Gastroesophageal sphincter (tissue), 4 donors: ENCODE measurements around the gene TNN. TPM values are rescaled to one million over a fixed set of nuclear protein-coding genes. Genes with fewer than 3 reads are reported as not detected.
A peak's percentile ranks its signal among the peaks of the same experiment; 100 is the strongest.

Source experiments
- ATAC-seq: fragments of 150-250 bp; one replicate; pipeline ENCODE4 v1.9.1; 2016; ENCODE audit warnings: mild to moderate bottlenecking, moderate library complexity
- H3K27ac ChIP-seq, 4 donors: fragments of 200-600 bp; sonication (generic) in 3 of 4; 1 replicate in 3 of 4; 2 replicates in 1 of 4; pipeline ENCODE4 v1.5.1; 2016 to 2019
- H3K27me3 ChIP-seq: fragments of 200-600 bp; sonication (generic); one replicate; pipeline ENCODE4 v1.5.1; 2019
- H3K36me3 ChIP-seq, 2 donors: fragments of 200-600 bp; sonication (generic); one replicate each; pipeline ENCODE4 v1.5.1; 2019; ENCODE audit warnings: control low read depth in 1 of 2
- H3K4me1 ChIP-seq, 3 donors: fragments of 200-600 bp; sonication (generic); 1 replicate in 2 of 3; 2 replicates in 1 of 3; pipeline ENCODE4 v1.5.1; 2016 to 2019; ENCODE audit warnings: control low read depth in 2 of 3
- H3K4me3 ChIP-seq, 2 donors: fragments of 200-600 bp; sonication (generic); one replicate each; pipeline ENCODE4 v1.5.1; 2019; ENCODE audit warnings: mild to moderate bottlenecking in 1 of 2, moderate library complexity in 1 of 2
- H3K9me3 ChIP-seq, 3 donors: fragments of 200-600 bp; sonication (generic); one replicate each; pipeline ENCODE4 v1.5.1; 2017 to 2019; ENCODE audit warnings: control low read depth in 2 of 3
- CTCF ChIP-seq, 4 experiments: fragments of 200-600 bp in 2 of 4; fragments of 450-650 bp in 2 of 4; sonication (generic) in 1 of 4; IDR thresholded peaks; one replicate each; pipeline ENCODE4 v1.5.1; 2017 to 2019; ENCODE audit warnings: antibody characterized with exemption in 4 of 4, mild to moderate bottlenecking in 2 of 4, moderate library complexity in 2 of 4
- EP300 ChIP-seq: sonication (generic); formaldehyde crosslinking; IDR thresholded peaks from one replicate; pipeline ENCODE4 v1.6.1; 2017; ENCODE audit warnings: antibody characterized with exemption, mild to moderate bottlenecking
- POLR2A ChIP-seq, 2 donors: fragments of 450-650 bp; IDR thresholded peaks; one replicate each; pipeline ENCODE4 v1.6.1; 2017; ENCODE audit warnings: antibody characterized with exemption in 2 of 2, mild to moderate bottlenecking in 2 of 2, moderate library complexity in 1 of 2
- POLR2AphosphoS5 ChIP-seq: sonication (generic); formaldehyde crosslinking; IDR thresholded peaks from one replicate; pipeline ENCODE4 v1.6.1; 2017; ENCODE audit warnings: antibody characterized with exemption
- WGBS, 2 donors: methylation state at CpG; one replicate each; pipeline ENCODE4 v1.1.5; 2018; ENCODE audit warnings: low coverage in 1 of 2; 5-methylcytosine and 5-hydroxymethylcytosine counted together
- total RNA-seq, 4 donors: library from RNA; depleted of rRNA; stranded (reverse); fragments of >200 nt; gene quantifications; one replicate each; pipeline ENCODE4 v1.1.0, GENCODE V29; 2016

TNN gene
- total RNA-seq, 4 donors from 2014 or later = 0.23 to 0.92 (median 0.47) TPM; not detected in 1

- no peaks in the 10 kb centered on the region for H3K9me3 ChIP-seq
- WGBS, 2 donors = 94% methylated on average over 2 of the region's 2 CpGs; no CpG with 5 or more reads in 1 of the 2 donors
- no peak overlapping the region for H3K4me3 ChIP-seq
- ATAC-seq = no peak
- peaks cover 0 to 41% (median 5%) of the 10 kb centered on the region in 3 donors for H3K4me1 ChIP-seq
- TF ChIP-seq CTCF (IDR thresholded peaks at IDR 0.05) (no peak), POLR2A (IDR thresholded peaks at IDR 0.05) (no peak), EP300 (no peak), POLR2AphosphoS5 (no peak)
- peaks cover 0 to 33% of the 10 kb centered on the region in 2 donors for H3K36me3 ChIP-seq
- H3K27ac ChIP-seq = no peak overlapping the region
- H3K27me3 ChIP-seq = no peaks in the 10 kb centered on the region
Measured at GRCh38 chr1:175179837-175180590, 112.4 kb downstream of the TNN start.

GRCh38 chr1:175182201-175182746, 114.6 kb downstream of the TNN start:
- Histone ChIP-seq H3K36me3 (peaks cover 0 to 23% of the 10 kb centered on the region in 2 donors), H3K4me1 (peaks cover 0 to 60% (median 8%) of the 10 kb centered on the region in 3 donors), H3K27me3 (no peaks in the 10 kb centered on the region), H3K27ac (no peak overlapping the region), H3K9me3 (no peaks in the 10 kb centered on the region), H3K4me3 (no peak overlapping the region)
- TF ChIP-seq POLR2A (IDR thresholded peaks at IDR 0.05) = no peak
- TF ChIP-seq POLR2AphosphoS5 = no peak
- no peak for TF ChIP-seq EP300
- no peak for TF ChIP-seq CTCF (IDR thresholded peaks at IDR 0.05)
- WGBS, 2 donors = 40 to 67% methylated on average over 1 to 2 of the region's 4 CpGs
- ATAC-seq = no peak

DNA sequence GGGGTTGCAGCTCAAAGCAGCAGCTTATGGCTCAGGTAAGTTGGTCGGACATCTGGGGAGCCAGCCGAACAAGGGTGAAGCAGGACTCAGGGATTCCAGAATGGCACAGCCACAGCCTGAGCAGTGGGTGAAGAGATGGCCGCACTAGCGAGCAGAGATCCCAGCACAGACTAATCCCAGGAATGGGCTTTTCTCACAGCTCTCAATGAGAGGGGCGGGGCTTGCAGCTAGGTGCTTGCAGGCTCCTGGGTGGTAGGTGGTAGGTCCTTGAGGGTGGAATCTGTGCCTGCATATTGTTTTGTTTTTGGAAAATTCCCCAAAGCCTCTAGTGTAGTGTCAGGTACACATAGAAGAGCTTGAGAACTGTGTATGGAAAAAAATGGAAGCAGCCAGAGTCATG, 116.0 kb downstream of the TNN start:
- peaks cover 0 to 67% (median 8%) of the 10 kb centered on the region in 3 donors for H3K4me1 ChIP-seq
- no CpG with 5 or more reads among the region's 5 CpGs for WGBS, 2 donors
- no peaks in the 10 kb centered on the region for H3K9me3 ChIP-seq
- H3K27ac ChIP-seq = no peak overlapping the region
- peaks cover 0 to 16% of the 10 kb centered on the region in 2 donors for H3K36me3 ChIP-seq
- no peak overlapping the region for H3K4me3 ChIP-seq
- ATAC-seq = no peak
- TF ChIP-seq CTCF (IDR thresholded peaks at IDR 0.05) = no peak
- TF ChIP-seq POLR2AphosphoS5 = no peak
- TF ChIP-seq EP300 = no peak
- no peak for TF ChIP-seq POLR2A (IDR thresholded peaks at IDR 0.05)
- no peaks in the 10 kb centered on the region for H3K27me3 ChIP-seq

DNA sequence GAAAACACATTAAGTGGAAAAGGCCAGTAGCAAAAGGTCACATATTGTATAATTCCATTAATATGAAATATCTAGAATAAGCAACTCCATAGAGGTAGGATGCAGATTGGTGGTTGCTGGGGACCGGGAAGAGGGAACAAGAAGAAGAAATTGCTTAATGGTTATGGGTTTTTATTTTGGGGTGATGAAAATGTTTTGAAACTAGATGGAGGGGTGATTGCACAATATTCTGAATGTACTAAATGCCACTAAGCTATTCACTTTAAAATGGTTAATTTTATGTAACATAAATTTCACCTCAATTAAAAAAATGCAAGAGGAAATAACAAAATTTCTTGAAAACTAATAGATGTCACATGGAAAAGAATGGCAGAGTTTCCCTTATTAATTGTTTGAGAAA, 118.3 kb downstream of the TNN start:
- H3K27me3 ChIP-seq = no peaks in the 10 kb centered on the region
- no peak for ATAC-seq
- 88 to 100% methylated on average over 1 of the region's 1 CpG for WGBS, 2 donors
- H3K4me1 ChIP-seq = peaks cover 0 to 83% (median 3%) of the 10 kb centered on the region in 3 donors
- TF ChIP-seq EP300 (no peak), POLR2A (IDR thresholded peaks at IDR 0.05) (no peak)
- peaks cover 0 to 16% of the 10 kb centered on the region in 2 donors for H3K36me3 ChIP-seq
- no peak overlapping the region for H3K4me3 ChIP-seq
- H3K27ac ChIP-seq = peak overlapping the region in 1 of 4 donors; percentile 10
- no peaks in the 10 kb centered on the region for H3K9me3 ChIP-seq

- Histone ChIP-seq H3K9me3 (no peaks in the 10 kb centered on the region), H3K27me3 (no peaks in the 10 kb centered on the region), H3K27ac (peak overlapping the region in 1 of 4 donors; percentile 16), H3K36me3 (peaks cover 0 to 16% of the 10 kb centered on the region in 2 donors), H3K4me3 (no peak overlapping the region), H3K4me1 (peaks cover 0 to 89% (median 3%) of the 10 kb centered on the region in 3 donors)
- 66 to 67% methylated on average over 1 to 2 of the region's 2 CpGs for WGBS, 2 donors
- TF ChIP-seq EP300 (no peak), POLR2AphosphoS5 (no peak), CTCF (IDR thresholded peaks at IDR 0.05) (no peak), POLR2A (IDR thresholded peaks at IDR 0.05) (no peak)
- no peak for ATAC-seq
Measured at GRCh38 chr1:175186433-175187160, 119.0 kb downstream of the TNN start.
